Neural cell (in vitro differentiated cells): ENCODE results near the gene MYCBP2. TPM values are rescaled to one million over a fixed set of nuclear protein-coding genes. Genes with fewer than 3 reads are reported as not detected.

Experiments used
- H2AFZ ChIP-seq: fragments of 200-600, 300-800 bp; sonication (generic), shearing (Covaris generic); 2 replicates; pipeline ENCODE4 v1.6.0; 2014; ENCODE audit warnings: low read depth, mild to moderate bottlenecking, antibody characterized with exemption, low read length, moderate library complexity
- H3F3A ChIP-seq: fragments of 200-600 bp; shearing (Covaris generic); 2 replicates; pipeline ENCODE4 v1.6.1; 2016; ENCODE audit warnings: mild to moderate bottlenecking, moderate library complexity, mixed read lengths, antibody characterized with exemption, low read length; ENCODE audit not compliant: insufficient read depth, poor library complexity, severe bottlenecking
- H3K27ac ChIP-seq: fragments of 200-600, 300-800 bp; sonication (generic), shearing (Covaris generic); 2 replicates; pipeline ENCODE4 v1.5.1; 2014; ENCODE audit warnings: mild to moderate bottlenecking, low read length, moderate library complexity
- H3K27me3 ChIP-seq: fragments of 300-800, 200-600 bp; sonication (generic), shearing (Covaris generic); 2 replicates; pipeline ENCODE4 v1.6.0; 2014; ENCODE audit warnings: mild to moderate bottlenecking, low read depth, low read length, moderate library complexity; ENCODE audit not compliant: insufficient read depth
- H3K36me3 ChIP-seq: fragments of 300-800, 200-600 bp; sonication (generic), shearing (Covaris generic); 2 replicates; pipeline ENCODE4 v1.5.1; 2014; ENCODE audit warnings: mild to moderate bottlenecking, antibody characterized with exemption, low read length, moderate library complexity; ENCODE audit not compliant: insufficient read depth
- H3K4me2 ChIP-seq: fragments of 300-800, 200-600 bp; sonication (generic), shearing (Covaris generic); 2 replicates; pipeline ENCODE4 v1.6.0; 2014; ENCODE audit warnings: mild to moderate bottlenecking, low read length
- H3K4me3 ChIP-seq: fragments of 300-800, 200-600 bp; sonication (generic), shearing (Covaris generic); 2 replicates; pipeline ENCODE4 v1.5.1; 2014; ENCODE audit warnings: mild to moderate bottlenecking, low read length, moderate library complexity
- H3K79me2 ChIP-seq: fragments of 200-600 bp; shearing (Covaris generic); replicated peaks from 2 replicates; pipeline ENCODE4 v1.6.0; 2014; ENCODE audit warnings: mild to moderate bottlenecking, low read length, moderate library complexity; ENCODE audit not compliant: insufficient read depth
- H3K9ac ChIP-seq: fragments of 300-800, 200-600 bp; sonication (generic), shearing (Covaris generic); 2 replicates; pipeline ENCODE4 v1.6.1; 2016; ENCODE audit warnings: mild to moderate bottlenecking, low read length, mixed read lengths
- H3K9me2 ChIP-seq: fragments of 200-600 bp; shearing (Covaris generic); 2 replicates; pipeline ENCODE4 v1.6.1; 2016; ENCODE audit warnings: mild to moderate bottlenecking, low read length, mixed read lengths; ENCODE audit not compliant: insufficient read depth
- H3K9me3 ChIP-seq: fragments of 200-600, 300-800 bp; sonication (generic), shearing (Covaris generic); 2 replicates; pipeline ENCODE4 v1.6.1; 2016; ENCODE audit warnings: mild to moderate bottlenecking, mixed run types, low read length, moderate library complexity, mixed read lengths
- H4K20me1 ChIP-seq: fragments of 200-600 bp; shearing (Covaris generic); 2 replicates; pipeline ENCODE4 v1.6.1; 2016; ENCODE audit warnings: mild to moderate bottlenecking, mixed run types; ENCODE audit not compliant: insufficient read depth
- CTCF ChIP-seq: fragments of 450-650 bp; IDR thresholded peaks from 2 replicates; pipeline ENCODE4 v1.5.1; 2014; ENCODE audit warnings: antibody characterized with exemption, mild to moderate bottlenecking, moderate library complexity; ENCODE audit not compliant: poor library complexity, severe bottlenecking
- EP300 ChIP-seq: fragments of 450-650 bp; conservative IDR thresholded peaks from 2 replicates; pipeline ENCODE4 v1.6.1; 2014; ENCODE audit warnings: antibody characterized with exemption, mild to moderate bottlenecking, moderate library complexity; ENCODE audit not compliant: poor library complexity, severe bottlenecking
- EZH2 ChIP-seq: fragments of 200-600, 300-800 bp; shearing (Covaris generic), sonication (generic); IDR thresholded peaks from 2 replicates; pipeline ENCODE4 v1.6.1; 2014; ENCODE audit warnings: antibody characterized with exemption, low read length, borderline replicate concordance, mild to moderate bottlenecking; ENCODE audit not compliant: insufficient read depth, poor library complexity, severe bottlenecking
- MXI1 ChIP-seq: fragments of 450-650 bp; conservative IDR thresholded peaks from 2 replicates; pipeline ENCODE4 v1.6.1; 2014; ENCODE audit warnings: antibody characterized with exemption, mild to moderate bottlenecking; ENCODE audit not compliant: poor library complexity, severe bottlenecking
- POLR2AphosphoS5 ChIP-seq: IDR thresholded peaks from 2 replicates; pipeline ENCODE4 v1.6.1; 2012
- RAD21 ChIP-seq: fragments of 450-650 bp; conservative IDR thresholded peaks from 2 replicates; pipeline ENCODE4 v1.6.1; 2014; ENCODE audit warnings: antibody characterized with exemption, mild to moderate bottlenecking, moderate library complexity
- REST ChIP-seq: IDR thresholded peaks from 2 replicates; pipeline ENCODE4 v1.6.1; 2012; ENCODE audit warnings: borderline replicate concordance
- SMC3 ChIP-seq: fragments of 450-650 bp; conservative IDR thresholded peaks from 2 replicates; pipeline ENCODE4 v1.6.1; 2014; ENCODE audit warnings: antibody characterized with exemption, mild to moderate bottlenecking, moderate library complexity; ENCODE audit not compliant: poor library complexity
- TAF1 ChIP-seq: IDR thresholded peaks from 2 replicates; pipeline ENCODE4 v1.6.1; 2012; ENCODE audit warnings: low read depth
- polyA plus RNA-seq: library from polyadenylated mRNA; depleted of rRNA; stranded (reverse); fragments of >200 nt; gene quantifications from 2 replicates; pipeline ENCODE4 v1.2.3, GENCODE V29; 2014

MYCBP2 gene
- polyA plus RNA-seq, 1 donor from 2014 or later = 135 TPM

- TF ChIP-seq TAF1 (no peak), CTCF (no peak), SMC3 (no peak), RAD21 (no peak), REST (no peak), POLR2AphosphoS5 (no peak), EP300 (no peak), MXI1 (no peak), EZH2 (no peak)
- H3K27me3 ChIP-seq = no peaks in the 10 kb centered on the region
- H3K9ac ChIP-seq = no peak overlapping the region
- no peak overlapping the region for H3K4me3 ChIP-seq
- no peaks in the 10 kb centered on the region for H4K20me1 ChIP-seq
- peaks cover 18% of the 10 kb centered on the region for H3K36me3 ChIP-seq
- H3K4me2 ChIP-seq = no peak overlapping the region
- no peaks in the 10 kb centered on the region for H3K9me2 ChIP-seq
- H2AFZ ChIP-seq = no peak overlapping the region
- no peaks in the 10 kb centered on the region for H3K79me2 ChIP-seq
- no peak overlapping the region for H3K27ac ChIP-seq
- H3K9me3 ChIP-seq = no peaks in the 10 kb centered on the region
- no peaks in the 10 kb centered on the region for H3F3A ChIP-seq
These were observed 154.2 kb downstream of the MYCBP2 start for GRCh38 chr13:77172650-77173049.

GRCh38 chr13:77171451-77171850 is 155.4 kb downstream of the MYCBP2 start:
- Histone ChIP-seq H3K4me2 (no peak overlapping the region), H4K20me1 (no peaks in the 10 kb centered on the region), H3F3A (no peaks in the 10 kb centered on the region), H3K4me3 (no peak overlapping the region), H3K9ac (no peak overlapping the region), H3K27me3 (no peaks in the 10 kb centered on the region), H3K9me2 (no peaks in the 10 kb centered on the region), H3K9me3 (no peaks in the 10 kb centered on the region), H3K79me2 (no peaks in the 10 kb centered on the region), H3K27ac (no peak overlapping the region), H2AFZ (no peak overlapping the region), H3K36me3 (peaks cover 18% of the 10 kb centered on the region)
- TF ChIP-seq SMC3 = no peak
- TF ChIP-seq CTCF = no peak
- TF ChIP-seq EZH2 = no peak
- no peak for TF ChIP-seq EP300
- TF ChIP-seq TAF1 = no peak
